HG03095 (cell line): ENCODE measurements around the gene PLPP7.

ENCODE experiments used
- ATAC-seq: cut with Tn5 transposase; IDR thresholded peaks from one replicate; pipeline ENCODE4 v1.9.1; 2021; ENCODE audit warnings: moderate library complexity; ENCODE audit not compliant: unreplicated experiment

The PLPP7 gene

GRCh38 chr9:131302244-131303075 is 12.9 kb downstream of the PLPP7 start:
- no peak for ATAC-seq

DNA sequence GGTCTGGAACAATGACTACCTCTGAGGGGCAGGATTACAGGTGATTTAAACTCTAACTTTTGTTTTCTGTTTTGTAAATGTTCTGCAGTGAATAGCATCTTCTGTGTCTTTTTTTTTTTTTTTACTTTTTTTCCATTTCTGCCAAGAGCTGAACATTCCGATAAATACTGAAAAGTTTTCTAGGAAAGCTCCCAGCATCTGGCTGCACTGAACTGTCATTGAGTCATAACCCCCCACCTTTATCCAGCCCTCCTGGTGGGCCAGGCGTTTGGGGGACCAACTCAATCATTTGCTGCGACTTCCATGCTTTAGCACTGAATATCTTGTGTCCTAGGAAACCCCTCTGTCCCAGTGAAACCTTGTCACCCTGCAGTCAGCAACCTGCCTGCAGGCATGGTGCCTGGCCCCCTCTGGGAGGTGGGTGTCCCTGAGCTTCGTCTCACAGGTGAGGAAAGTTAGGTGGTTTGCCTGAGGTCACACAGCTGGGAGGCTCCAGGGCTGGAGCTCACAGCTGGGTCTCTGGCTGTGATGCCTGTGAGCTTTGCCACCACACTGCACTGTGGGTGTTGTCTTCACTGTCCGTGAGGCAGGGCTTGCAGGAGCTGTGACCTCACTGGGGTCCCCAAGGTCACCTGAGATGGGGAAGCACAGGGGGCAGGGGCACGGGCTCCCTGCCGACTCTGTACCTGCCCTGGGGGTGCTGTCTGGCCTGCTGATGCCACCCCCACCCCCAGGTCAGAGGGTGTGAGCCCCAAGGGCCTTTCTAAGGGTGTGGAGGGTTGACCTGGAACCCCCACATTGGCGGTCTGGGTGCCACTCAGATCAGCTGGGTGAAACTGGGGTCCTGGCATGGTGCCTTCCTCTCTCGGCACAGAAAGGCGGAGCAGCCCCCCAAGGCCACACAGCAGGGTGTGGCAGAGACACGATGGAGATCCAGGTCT is 14.1 kb downstream of the PLPP7 start:
- no peak for ATAC-seq

GRCh38 chr9:131304676-131305355 is 15.3 kb downstream of the PLPP7 start:
- ATAC-seq: no peak

- no peak for ATAC-seq
Observed at GRCh38 chr9:131306397-131307004, 17.0 kb downstream of the PLPP7 start.

DNA sequence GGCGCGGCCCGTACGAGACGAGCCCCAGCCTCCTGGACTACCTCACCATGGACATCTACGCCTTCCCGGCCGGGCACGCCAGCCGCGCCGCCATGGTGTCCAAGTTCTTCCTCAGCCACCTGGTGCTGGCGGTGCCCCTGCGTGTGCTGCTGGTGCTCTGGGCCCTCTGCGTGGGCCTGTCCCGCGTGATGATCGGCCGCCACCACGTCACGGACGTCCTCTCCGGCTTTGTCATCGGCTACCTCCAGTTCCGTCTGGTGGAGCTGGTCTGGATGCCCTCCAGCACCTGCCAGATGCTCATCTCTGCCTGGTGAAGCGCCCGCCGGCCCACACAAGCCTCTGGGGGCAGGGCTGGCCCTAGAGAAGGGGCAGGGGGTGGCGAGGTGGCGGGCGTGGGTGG is 18.5 kb downstream of the PLPP7 start:
- ATAC-seq: no peak

- ATAC-seq: no peak
Observed at GRCh38 chr9:131308452-131308851, 18.9 kb downstream of the PLPP7 start.

DNA sequence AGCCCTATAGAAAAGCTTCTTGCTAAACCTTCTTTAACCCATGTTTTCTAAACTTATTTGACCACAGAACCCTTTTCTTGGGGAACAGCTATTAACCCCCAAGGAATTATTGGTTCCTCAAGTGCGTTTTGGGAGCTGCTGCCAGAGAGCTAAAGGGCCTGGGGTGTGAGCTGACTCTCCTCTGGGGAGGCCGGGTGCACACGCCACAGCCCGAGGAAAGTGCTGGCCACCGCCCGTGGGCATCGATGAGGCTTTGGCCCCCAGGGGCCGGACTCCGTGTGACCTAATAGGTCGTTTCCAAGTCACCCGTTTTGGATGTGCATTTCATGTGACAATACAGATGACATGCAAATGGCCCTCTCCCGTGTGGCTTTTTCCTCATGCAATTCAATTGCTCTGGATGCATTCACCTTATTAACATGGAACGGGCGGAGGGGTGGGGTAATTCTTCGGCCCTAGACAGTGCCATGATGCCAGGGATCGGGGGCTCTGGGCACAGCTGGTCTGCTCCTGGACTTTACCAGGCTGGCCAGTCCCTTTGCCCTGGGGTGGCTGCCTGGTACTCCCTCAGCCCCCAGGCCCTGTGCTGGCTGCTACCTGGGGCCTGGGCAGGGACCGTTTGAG is 19.5 kb downstream of the PLPP7 start:
- no peak for ATAC-seq

- ATAC-seq: no peak
Observed at GRCh38 chr9:131309530-131310276, 20.2 kb downstream of the PLPP7 start.

DNA sequence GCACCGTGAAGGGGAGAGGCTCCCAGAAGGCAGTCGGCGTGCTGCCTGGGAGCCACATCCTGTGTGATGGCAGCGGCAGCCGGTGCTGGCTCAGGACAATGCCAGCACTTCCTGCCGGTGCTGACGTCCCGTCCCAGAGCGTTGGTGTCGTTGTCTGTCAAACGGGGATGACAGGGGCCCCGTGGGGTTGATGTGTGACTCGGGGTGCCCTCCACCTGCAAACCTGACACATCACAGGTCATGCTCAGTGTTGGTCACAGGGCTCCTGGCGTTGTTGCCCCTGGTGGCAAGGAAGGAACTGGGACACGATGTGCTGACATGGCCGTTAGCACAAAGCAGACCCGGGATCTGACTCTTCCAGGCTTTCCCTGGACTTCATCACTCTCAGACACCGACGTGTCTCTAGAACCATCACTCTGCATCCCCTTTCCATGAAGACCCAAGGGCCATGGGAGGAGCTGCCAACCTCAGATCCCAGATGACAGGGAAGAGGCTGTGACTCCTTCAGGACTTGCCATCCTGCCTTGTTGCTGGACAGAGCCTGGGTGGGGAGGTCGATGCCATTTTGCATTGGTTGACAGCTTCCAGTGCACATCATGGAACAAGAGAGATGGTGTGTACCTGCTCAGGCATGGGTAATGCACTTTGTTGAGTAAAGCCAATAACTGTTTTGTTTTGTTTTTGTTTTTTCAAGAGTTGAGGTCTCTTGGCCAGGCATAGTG is 21.5 kb downstream of the PLPP7 start:
- no peak for ATAC-seq

- no peak for ATAC-seq
Observed at GRCh38 chr9:131312246-131312645, 22.7 kb downstream of the PLPP7 start.

DNA sequence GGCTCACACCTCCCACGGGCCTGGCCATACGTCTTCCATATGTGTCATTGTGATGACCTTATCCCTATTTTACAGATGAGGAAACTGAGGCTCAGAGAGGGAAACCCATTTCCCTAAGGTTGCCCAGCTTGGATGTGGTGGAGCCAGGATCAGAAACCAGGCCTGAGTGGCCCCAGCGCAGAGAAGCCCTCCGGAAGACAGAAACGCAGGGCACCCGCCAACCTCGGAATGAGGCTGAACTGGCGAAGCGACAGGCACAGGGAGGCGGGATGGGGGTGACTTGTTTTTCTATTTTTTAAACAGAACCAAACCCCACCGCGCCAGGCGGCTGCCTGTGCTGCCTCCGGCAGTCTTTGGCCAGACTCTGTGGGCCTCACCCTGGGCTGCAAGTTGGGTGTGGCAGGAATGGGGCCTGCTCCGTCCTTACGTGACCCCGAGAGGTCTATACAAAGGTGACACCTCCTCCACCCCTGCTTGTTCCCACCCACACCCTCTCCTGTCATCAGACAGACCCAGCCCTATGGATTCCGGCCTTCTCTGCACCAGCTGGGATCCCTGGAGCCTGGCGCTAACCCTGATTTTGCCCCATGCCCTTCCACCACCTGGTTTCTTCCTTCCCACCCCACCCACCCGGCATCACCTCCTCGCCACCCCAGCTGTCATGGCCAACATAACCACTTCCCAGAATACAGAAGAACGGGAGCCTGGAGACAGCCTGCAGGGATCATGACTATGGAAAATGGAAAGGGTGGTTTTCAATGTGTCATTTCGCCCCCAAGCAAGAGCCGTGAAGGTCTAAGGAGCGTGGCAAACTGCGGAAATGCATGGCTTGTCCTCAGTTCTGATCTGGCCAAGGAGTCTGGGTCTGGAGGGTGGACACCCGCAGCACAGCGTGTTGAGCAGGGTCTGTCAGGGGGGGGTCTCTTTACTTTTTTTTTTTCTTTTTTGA is 23.6 kb downstream of the PLPP7 start:
- no peak for ATAC-seq

- no peak for ATAC-seq
Observed at GRCh38 chr9:131318231-131319085, 28.9 kb downstream of the PLPP7 start.

DNA sequence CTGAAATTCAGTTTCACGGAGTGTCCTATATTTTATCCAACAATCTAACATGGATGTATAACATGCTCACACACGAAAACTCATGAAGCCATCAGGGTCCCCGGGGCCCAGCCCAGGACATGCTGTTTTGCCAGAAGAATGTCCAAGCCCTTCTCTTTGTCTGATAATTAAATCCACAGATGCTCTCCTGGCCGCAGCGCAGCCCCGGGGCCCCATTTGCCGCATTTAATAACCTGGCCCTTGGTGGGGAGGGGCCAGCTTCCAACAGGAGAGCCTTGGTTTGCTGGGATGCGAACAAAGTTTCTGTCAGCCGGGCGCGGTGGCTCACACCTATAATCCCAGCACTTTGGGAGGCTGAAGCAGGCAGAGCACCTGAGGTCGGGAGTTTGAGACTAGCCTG is 30.0 kb downstream of the PLPP7 start:
- ATAC-seq: no peak

DNA sequence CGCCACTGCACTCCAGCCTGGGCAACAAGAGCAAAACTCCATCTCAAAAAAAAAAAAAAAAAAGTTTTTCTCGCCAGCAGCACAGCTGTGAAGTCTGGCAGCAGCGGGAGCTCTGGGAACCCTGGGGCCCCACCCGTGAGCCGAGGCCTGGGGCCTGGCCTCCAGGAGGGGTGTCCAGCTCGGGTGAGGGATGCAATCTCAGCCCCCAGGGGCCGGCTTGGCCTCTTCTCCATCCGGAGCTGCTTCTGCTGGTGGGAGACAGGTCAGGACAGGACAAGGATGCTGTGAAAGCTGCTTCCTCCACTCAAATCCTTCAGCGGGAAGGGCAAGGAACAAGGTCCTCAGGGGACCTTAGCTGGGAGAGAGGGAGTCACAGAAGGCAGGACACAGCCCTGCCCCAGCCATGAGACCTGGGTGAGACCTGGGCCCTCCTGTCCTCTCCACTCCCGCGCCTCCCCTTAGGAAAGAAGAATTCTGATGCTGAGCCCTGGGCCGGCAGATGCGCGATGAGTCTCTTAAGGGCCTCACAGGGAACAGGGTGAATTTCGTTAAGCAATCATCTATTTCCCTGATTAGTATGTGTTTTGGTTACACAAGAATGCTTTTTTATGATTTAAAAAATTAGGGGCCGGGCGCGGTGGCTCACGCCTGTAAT is 30.6 kb downstream of the PLPP7 start:
- no peak for ATAC-seq

DNA sequence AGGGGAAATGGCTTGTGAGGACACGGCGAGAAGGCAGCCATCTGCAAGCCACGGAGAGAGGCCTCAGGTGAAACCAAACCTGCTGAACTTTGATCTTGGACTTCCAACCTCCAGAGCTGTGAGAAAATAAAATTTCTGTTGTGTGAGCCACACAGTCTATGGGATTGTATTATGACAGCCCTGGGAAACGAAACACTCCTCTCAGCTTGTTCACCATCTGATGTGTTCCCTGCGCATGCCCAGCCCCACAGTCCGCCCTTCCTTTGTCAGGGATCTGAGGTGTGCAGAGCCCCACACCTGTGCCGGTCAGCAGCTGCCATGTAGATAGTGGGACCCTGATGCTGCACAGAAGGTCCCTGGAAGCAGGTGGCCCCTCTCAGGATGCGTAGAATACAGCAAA is 34.1 kb downstream of the PLPP7 start:
- ATAC-seq: no peak
